Fibroblast of the aortic adventitia (primary cell): ENCODE data around the gene GGN. TPM values are rescaled to one million over a fixed set of nuclear protein-coding genes. Genes with fewer than 3 reads are reported as not detected.
"Not testable (repeated sequence)": the region's sequence is repeated elsewhere in the genome, so short reads cannot be mapped to it uniquely, and the experiment has no call there.

Source experiments
- DNase-seq: peaks from one replicate; pipeline ENCODE4 v3.0.0-alpha.2; 2010; ENCODE audit warnings: low read depth
- H3K4me3 ChIP-seq: 2 replicates; pipeline ENCODE4 v1.5.1; 2011; ENCODE audit warnings: low read depth, mild to moderate bottlenecking, control low read depth, low read length, moderate library complexity
- total RNA-seq: library from RNA; depleted of rRNA; stranded (reverse); fragments of >200 nt; gene quantifications from 2 replicates; pipeline ENCODE4 v1.2.3, GENCODE V29; 2012; ENCODE audit warnings: low replicate concordance
- TF ChIP-seq, protein P1 (sequence below): IDR thresholded peaks from 2 replicates; pipeline ENCODE4 v1.5.1; 2011; ENCODE audit warnings: mild to moderate bottlenecking, low read length, control low read depth, inconsistent platforms; ENCODE audit not compliant: insufficient read depth

The GGN gene
- total RNA-seq, 1 donor, result 1.3 TPM

GRCh38 chr19:38355728-38356725, 31.8 kb downstream of the GGN start:
- no peak overlapping the region for H3K4me3 ChIP-seq
- no peak for DNase-seq
- TF ChIP-seq, protein P1, sequence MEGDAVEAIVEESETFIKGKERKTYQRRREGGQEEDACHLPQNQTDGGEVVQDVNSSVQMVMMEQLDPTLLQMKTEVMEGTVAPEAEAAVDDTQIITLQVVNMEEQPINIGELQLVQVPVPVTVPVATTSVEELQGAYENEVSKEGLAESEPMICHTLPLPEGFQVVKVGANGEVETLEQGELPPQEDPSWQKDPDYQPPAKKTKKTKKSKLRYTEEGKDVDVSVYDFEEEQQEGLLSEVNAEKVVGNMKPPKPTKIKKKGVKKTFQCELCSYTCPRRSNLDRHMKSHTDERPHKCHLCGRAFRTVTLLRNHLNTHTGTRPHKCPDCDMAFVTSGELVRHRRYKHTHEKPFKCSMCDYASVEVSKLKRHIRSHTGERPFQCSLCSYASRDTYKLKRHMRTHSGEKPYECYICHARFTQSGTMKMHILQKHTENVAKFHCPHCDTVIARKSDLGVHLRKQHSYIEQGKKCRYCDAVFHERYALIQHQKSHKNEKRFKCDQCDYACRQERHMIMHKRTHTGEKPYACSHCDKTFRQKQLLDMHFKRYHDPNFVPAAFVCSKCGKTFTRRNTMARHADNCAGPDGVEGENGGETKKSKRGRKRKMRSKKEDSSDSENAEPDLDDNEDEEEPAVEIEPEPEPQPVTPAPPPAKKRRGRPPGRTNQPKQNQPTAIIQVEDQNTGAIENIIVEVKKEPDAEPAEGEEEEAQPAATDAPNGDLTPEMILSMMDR, result no peak

GRCh38 chr19:38352611-38353010, 35.2 kb downstream of the GGN start:
- H3K4me3 ChIP-seq, result no peak overlapping the region
- TF ChIP-seq, protein P1, result no peak
- no peak for DNase-seq

GRCh38 chr19:38351865-38352395, 35.9 kb downstream of the GGN start:
- H3K4me3 ChIP-seq, result no peak overlapping the region
- TF ChIP-seq, protein P1, result no peak
- DNase-seq, result no peak

DNA sequence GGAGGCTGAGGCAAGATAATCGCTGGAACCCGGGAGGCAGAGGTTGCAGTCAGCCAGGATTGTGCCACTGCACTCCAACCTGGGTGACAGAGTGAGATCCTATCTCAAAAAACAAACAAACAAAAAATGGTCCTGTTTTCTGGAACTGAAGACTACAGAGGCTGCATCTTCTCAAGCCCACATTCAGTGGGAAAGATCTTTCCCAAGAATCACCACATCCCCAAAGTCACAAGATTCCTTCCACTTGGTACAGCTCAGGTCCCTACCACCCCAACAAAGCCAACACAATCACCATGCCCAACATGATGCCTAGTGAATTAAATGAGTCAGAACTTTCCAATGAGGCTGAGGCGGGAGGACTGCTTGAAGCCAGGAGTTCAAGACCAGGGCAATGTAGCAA, 37.0 kb downstream of the GGN start:
- TF ChIP-seq, protein P1, result no peak
- no peak overlapping the region for H3K4me3 ChIP-seq
- DNase-seq, result no peak

- TF ChIP-seq, protein P1, result no peak
- no peak for DNase-seq
- H3K4me3 ChIP-seq, result no peak overlapping the region
Observed at GRCh38 chr19:38346837-38347236, 41.0 kb downstream of the GGN start.

GRCh38 chr19:38340927-38341326, 46.9 kb downstream of the GGN start:
- no peak overlapping the region for H3K4me3 ChIP-seq
- DNase-seq, result no peak
- TF ChIP-seq, protein P1, result no peak

DNA sequence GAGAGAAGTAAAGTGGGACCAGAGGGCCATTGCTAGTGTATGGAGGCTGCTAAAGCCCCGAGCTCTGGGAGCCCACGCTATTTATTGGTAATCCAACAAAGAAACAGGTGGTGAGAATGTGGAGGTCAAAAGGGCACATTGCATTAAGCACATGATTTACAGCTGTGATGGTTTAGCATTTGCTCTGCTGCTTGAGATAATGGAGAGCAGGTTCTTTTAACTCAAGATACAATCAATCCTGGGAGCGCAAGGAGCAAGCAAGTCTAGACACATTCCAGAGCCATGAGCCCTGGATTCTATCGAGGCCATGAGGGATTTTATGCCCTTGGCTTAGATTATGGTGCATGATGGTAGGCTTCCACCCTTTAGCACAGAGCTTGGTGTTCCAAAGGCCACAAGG, 48.8 kb downstream of the GGN start:
- H3K4me3 ChIP-seq, DNase-seq: not testable (repeated sequence)
